Nucleus accumbens (tissue), 56 donors: Measurements from ENCODE around the gene SIAH2.
A peak's percentile ranks its signal among the peaks of the same experiment; 100 is the strongest.

Source experiments
- DNase-seq, 56 donors: peaks; one replicate each; lab custom pipeline; 2025; lab: John Stamatoyannopoulos, UW

The SIAH2 gene

DNA sequence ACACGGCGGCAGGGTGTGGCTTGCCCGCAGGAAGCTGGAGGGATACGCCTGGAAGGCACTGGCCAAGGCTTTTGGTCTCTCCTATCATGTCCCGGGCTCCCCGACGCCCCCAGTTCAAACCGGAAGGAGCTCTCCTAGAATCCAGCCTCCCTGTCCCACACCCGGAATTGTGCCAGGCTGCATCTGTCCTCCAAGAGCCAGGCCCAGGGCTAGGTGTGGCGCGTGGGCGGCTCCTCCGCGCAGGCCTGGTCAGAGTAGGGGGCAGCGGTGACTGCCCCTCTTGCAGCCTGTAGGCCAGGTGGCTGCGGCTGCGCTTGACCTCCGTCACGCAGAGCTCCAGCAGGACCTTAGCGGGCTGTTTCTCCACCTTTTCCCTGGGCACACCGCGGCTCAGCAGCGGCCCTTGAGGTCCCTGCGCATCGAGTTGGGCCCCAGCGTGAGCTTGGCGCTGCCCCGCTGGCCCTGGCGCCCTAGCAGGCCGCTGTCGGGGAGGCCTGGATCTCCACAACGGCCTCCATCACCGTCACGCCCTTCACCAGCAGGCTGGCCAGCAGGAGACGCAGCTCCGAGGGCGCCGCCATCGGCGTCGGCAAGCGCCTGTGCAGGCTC lies 15.9 kb upstream of the SIAH2 start:
- DNase-seq, result no peak

DNA sequence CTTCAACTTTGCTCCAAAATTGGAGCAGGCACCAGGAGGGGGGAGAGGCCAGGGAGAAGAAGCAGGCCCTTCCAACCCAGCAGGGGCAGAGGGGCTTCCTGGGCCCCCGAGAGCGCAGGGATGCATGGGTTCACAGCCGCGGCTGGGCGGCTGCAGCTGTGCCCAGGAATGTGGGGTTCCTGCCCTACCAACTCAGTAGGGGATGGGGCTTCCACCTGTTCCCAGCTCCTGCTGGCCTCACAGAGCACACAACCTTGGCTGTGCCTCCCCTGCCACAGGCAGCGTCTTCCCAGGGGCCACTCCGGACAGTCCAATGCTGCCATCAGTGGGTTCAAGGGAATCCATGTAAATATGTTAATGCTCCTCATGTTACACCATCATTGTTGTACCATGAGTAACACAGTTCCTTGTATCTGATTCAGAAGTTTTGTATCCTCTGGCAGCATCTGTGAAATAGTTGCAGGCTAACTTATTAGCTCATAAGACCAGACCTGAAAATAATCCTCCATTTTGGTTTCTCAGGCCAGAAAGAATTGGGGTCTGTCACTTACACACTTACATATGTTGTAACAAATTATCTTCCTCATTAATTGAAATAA lies 12.1 kb upstream of the SIAH2 start:
- no peak for DNase-seq

DNA sequence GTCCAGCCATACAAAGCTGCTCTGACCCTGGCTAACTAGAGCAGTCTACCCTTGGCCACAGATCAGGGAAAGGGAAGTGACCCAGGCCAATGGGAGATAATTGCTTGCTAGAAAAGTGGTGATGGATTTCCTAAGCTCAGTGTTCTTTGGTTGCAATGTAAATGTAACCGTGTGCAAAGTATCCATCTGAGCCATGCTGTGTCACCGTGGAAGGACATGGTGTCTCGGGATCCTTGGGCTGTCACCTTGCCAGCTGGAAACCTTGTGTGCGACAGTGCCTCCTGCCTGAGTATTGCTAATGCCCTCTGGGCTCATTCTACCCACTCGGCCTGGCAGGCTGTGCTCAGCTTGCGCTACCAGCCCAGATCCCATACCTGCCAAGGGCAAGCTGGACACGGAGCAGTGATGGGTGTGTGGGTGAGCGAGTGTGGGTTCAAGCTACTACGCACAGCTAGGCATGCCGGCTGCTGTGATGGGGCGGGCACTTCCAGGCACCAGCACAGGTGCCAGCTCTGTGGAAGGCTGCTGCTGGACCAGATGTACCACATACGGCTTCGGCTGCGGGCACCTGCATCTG lies 10.7 kb upstream of the SIAH2 start:
- no peak for DNase-seq

DNA sequence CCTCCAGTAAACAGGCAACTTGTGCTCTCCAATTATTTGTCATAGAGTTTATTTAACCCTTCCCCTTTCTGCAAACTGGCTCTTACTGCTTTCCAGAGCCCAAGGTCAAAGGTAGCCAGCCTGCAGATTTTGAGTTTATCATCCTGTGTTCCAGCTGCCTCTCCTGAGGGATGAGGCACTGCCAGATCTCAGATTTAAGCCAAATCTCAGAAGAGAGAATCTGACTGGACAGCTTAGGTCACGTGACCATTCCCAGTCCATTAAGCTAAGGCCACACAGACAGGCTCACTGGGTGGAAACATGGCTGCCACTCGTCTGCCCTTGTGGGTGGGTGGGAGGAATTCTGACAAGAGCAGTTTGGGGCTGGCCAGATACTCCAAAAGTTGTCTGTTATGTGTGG lies 8.6 kb upstream of the SIAH2 start:
- no peak for DNase-seq

DNA sequence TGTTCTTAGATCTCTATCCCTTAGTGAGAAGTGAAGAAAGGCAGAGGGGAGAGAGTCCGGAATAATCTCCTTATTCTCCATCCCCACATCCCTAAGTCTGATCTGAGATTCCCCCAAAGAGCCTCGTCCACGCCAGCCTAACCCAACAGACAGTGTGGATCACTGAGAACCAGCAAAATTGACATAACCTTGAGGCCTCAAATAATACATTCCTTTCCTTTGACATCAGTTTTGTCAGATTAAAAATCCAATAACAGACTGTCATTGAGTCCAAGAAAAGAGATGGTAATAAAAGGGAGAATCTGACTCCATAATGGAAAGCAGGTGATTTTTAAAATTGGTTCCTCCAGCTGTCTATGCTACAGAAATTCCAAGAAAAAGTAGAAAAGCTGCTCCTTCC lies 7.7 kb upstream of the SIAH2 start:
- no peak for DNase-seq

DNA sequence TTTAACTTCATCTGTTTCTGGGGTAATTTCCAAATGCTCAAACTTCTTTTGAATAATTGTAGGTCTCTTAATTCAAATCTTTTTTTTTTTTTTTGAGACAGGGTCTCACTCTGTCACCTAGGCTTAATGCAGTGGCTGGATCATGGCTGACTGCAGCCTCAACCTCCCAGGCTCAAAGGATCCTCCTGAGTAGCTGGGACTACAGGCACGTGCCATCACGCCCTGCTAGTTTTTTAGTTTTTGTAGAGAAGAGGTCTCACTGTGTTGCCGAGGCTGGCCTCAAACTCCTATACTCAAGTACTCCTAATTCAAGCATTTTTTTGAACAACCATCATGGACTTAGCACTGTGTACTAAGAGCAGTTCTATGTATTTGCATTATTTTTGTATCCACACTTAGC lies 3.8 kb upstream of the SIAH2 start:
- DNase-seq, result no peak

DNA sequence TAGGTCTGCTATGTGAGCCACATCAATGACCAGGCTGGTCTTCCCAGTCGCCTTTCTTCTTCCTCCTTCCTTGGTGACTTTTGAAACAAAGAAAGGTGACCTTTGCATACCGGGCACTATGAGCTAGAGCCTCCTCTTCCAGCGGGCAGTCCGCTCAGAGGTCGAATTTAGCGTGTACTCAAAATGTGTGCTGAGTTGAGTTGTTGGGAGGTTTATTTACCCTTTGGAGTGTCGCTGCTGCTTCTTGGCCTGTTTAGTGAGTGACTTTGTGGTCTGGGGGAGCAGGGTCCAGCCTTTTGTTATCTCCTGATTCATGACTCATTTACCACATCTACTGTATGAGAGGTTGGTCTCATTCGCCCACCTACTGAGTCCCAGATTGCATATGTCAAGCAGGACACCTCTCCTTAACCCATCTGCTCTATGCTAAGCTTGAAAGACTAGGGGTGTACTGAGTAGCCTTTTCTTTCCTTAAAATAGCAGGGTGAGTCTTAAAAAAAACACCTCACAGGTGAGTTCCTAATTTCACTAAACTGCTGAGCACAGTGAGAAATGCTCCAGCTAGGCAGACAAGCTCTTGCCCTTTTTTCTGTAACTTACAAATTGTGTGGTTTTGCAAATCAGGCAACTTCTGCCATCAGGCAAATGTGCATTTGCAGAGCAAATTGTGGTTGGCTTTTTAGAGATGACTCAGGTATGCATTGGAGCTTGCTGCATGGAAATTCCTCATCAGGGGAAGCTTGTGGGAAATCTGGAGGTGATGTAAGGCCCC lies 3.2 kb upstream of the SIAH2 start:
- no peak for DNase-seq

DNA sequence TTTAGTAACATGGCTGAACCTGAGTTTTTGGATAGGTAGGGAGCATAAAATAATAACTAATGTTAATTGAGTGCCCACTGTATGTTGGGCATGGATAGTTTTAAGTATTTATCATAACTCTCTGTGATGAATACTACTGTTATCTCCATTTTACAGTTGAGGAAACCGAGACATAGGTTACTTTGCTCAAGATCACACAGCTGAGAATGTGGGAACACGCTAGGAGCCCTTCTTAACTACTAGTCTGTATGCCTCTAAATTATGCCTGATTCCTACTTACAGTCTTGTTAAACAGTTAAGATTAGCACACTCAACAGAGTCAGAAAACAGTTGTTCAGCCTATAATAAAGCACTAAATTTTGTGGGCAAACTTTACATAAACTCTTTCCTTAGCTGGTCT lies 2.0 kb upstream of the SIAH2 start:
- no peak for DNase-seq

DNA sequence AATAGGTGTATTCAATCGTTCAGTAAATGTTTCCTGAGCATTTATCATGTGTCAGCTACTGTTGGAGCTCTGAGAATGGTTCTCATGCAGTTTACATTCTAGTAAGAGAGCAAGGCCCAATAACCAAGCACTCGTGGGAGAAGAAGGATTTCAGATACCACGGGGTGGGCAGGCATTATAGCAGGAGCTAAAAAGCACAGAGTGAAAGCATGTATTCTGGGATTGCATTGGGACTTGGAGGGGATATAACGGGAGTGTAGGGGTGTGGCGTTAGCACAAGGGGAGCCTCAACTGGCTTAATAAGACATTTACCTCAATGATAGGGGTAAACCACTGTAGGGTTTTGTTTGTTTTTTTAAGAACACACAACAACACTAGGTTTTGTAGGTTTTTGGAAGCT lies 1.6 kb upstream of the SIAH2 start:
- no peak for DNase-seq

DNA sequence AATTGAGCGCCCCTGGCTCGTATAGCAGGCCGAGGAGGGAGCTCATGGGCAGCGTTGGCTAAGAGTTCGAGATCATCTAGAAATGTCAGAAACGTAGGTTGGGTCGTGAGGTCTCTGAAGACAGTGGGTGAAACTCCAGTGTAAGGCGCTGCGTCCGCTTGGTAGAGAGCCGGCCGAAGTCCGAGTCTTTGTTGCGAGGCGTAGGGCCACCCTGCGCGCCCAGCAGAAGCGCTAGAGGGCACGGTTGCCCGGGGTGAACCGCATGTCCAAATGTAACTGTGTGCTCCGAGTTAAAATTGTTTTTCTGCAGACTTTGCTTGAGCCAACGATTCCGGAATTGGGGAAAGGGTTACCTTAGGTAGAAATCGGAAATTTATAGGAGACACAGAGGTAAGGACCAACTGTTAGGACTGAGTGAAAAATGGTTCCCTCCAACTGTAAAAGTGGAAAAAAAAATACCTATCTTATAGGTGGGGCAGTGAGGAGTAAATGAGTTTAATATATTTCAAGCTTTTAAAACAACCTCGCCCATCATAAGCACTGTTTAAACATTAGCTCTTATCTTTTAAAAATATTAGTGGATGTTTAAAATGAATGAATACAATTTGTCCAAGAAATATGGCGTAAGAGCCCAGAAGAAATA lies 993 bp upstream of the SIAH2 start:
- peak in 51 of 56 donors; percentile 17 to 84 (median 70) for DNase-seq

DNA sequence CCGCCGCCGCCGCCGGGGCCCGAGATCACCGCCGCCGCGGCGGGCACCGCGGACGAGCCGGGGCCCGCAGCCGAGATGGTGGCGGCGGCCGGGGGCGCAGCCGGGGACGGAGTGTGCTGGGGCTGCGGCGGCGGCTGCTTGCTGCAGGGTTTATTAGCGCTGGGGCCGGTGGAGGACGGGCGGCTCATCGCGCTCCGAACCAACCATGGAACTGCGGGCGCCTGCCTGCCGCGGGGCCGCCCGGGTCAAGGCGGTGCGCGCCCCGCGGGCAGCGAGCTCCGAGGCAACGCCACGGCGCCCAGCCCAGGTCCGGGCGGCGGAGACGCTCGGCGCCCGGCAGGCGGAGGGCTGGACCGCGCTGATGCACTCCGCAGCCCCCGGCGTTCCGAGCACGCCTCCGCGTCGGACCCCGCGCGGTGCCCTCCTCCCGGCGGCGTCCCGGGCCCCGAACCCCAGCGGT lies 277 bp downstream of the SIAH2 start:
- DNase-seq, result peak in 3 of 56 donors; percentile 39 to 53 (median 48)

DNA sequence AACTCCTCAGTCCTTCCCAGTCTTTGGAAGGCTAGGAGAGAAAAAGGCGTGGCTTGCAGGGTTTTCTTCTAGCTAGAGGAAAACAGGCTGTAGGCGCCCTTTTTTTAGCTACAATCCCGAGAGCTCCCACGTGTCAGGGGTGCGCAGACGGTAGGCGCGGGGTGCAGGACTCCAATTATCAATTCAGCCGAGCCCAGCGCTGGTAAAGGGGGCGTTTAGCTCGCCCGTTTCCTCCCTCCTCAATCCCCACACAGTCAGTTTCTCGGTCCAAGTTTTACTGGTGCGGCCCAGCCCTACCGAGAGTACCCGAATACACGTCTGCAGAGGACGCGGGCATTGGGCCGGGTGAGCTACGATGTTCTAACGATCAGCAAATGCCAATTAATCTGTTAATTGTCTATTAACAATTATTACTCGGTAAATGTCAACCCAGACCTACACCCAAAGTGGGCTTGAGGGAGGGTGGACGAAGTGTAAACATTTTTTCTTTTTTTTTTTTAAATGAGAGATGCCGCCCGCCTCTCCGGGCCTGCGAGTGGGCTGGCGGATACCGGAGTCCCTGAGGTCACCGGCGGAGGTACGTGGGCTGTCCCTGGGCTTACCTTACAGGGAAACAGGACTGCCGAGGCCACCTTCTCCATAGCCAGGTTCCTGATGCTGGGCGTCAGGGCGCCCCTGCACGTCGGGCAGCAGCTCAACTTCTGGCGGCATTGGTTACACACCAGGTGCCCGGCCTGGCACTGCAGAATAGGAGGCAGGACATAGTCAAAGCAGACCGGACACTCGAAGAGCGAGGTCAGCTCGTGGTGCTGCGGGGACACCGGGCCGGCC lies 923 bp downstream of the SIAH2 start:
- peak in 49 of 56 donors; percentile 9 to 80 (median 39) for DNase-seq

DNA sequence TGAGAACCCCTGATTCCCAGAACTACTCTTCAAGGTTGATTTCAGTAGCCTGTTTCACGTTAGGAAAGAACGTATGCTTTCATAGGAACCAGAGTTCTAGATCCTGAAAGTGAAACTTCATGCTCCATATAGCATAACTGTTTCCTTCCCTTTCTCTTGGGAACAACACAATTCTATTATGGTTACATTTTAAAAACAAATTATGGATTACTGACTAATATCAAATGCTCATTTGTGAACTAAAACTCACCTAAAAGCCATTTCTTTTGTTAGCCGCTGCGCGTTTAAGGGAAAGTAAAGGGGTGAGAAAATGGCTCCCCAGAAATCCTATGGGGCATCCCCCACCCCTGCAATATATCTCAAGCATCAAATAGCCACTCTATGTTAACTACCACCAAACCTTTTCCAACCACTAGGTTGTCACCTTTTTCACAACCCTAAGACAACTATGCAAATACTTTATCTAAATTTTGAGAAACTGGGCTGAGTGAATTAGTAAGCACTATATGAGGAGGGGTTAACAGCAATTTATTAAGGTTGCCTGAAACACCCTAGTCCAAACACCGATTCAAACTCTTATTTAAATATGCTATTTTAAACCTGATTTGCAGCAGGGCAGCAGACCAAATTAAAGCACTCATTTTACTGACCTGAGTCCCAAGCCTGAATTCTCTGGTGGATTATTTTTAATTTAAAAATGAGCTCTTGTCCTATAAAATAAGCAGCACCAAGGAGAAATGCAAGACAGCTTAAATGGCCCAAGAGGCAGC lies 2.4 kb downstream of the SIAH2 start:
- DNase-seq, result no peak

DNA sequence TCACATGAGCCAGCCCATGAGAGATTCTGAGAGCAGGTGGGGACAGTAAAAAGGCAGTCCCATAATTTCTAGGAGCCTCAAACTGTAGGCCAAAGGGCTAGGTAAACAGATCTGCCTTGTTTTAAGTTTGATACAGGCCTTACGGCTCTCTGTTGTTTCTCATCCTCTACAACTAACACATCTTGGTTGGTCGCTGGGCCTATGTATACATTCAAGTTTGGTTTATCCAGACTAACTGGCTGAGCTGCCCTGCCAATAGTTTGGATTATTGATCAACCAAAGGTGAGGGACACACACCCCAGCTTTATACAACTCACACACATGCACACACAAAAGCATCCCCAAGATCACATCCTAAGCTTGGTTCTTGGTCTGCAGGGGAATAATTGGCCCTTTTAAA lies 3.0 kb downstream of the SIAH2 start:
- DNase-seq, result no peak

DNA sequence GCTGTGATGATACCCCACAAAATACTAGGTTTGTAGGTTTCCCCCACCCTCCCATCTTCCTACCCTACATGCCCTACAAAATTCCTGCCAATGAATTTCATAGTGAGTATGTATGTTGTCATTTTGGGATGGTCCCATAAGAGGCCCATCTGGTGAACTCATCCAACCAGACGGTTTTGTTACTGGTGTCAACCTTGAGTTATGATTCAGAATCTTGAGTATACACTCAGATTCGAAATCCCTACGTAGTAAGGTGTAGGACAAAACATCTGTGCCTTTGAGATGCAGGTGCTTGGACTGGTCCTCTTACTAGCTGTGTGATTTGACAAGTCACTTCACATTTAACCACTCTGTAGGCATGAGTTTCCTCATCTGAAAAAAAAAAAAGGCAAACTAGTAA lies 3.6 kb downstream of the SIAH2 start:
- DNase-seq, result no peak

DNA sequence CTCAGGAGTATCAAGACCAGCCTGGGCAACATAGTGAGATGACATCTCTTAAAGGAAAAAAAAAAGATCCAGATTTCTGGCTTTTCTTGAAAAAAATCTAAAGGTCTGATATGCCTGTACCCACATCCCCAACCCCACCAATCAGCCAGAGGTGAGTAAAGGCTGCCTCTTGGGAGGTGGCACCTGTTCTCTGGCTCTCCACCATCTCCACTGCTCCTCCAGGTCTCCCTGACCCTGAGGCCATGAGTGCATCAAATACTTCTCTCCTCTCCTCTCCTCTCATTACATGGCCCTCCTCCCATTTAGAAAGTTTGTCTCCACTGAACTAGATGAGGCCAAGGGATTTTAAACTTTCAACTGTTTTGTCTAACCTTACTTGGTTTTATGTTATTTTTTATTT lies 5.2 kb downstream of the SIAH2 start:
- no peak for DNase-seq

DNA sequence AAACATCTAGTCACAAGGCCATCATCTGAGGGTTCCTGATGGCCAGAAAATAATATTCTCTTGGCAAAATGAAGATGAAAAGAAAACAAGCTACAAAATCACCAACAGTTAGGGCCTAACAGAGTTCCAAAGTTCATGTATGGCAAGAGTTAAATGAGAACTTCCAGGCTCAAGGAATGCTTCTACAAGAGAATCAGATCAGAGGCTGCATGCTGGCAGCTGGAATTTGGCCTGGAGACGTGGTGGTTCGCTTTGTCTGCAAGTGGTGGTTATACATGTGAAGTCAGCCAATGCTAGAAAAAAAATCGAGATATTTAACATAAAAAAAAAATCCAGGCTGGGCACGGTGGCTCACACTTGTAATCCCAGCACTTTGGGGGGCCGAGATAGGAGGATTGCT lies 5.6 kb downstream of the SIAH2 start:
- DNase-seq, result no peak

DNA sequence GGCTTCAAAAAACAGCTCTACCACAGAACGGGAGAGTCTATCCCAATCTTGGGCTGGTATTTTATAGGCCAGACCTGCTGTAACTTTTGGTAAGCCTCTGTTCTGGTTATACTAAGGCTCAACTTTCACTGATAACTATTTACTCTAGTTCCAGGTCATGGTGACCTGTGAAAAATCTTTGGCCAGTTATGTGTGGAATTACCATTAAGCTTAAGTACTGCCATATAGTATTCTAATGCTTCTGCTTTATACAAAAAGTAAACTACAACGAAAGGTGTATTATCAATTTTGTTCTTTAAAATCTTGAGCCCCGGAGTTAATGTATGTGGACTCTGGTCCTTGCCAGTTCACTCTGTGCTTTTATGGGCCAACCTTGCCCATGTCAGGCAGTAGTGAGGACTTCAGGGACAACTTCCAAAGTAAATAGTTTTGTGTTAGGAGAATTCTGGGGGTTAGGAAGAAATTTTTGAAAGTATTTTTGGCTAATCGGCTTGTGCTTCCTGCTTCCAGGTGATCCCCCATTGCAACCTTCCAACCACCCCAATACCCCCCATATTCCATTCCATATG lies 6.4 kb downstream of the SIAH2 start:
- no peak for DNase-seq

DNA sequence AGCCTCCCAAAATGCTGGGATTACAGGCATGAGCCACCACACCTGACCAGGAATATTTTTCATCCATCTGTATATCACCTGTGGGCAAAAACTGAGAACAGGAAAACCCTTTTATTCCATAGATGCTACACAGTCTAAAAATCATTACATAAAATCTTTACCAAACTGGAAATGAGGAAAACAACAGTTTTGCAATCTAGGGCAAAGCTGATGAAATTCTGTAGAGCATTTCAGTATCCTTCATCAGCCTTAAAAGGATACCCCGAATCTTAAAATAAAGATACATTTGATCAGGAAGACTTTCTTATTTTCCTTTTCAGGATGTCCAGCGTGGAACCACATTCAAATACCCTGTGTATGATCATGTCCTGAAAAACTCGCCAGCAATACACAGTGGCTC lies 7.1 kb downstream of the SIAH2 start:
- DNase-seq, result no peak
